Natural killer cell (primary cell): Measurements from ENCODE around the gene TBCK. TPM values are rescaled to one million over a fixed set of nuclear protein-coding genes. Genes with fewer than 3 reads are reported as not detected.

Experiments
- ATAC-seq, 3 donors: fragments of 150-1000 bp in 2 of 3; fragments of 200-7000 bp in 1 of 3; cut with Tn5 transposase; 1 replicate in 1 of 3; 2 replicates in 2 of 3; pipeline ENCODE4 v1.10.0; 2021; ENCODE audit warnings: mild to moderate bottlenecking in 2 of 3, moderate library complexity in 2 of 3
- DNase-seq, 2 donors: peaks; one replicate each; pipeline versions ENCODE4 v3.0.0 to v3.0.0-alpha.2; 2013 to 2021; ENCODE audit warnings: mixed read lengths in 1 of 2
- H3K27ac ChIP-seq: one replicate; pipeline ENCODE4 v1.5.1; 2013; ENCODE audit warnings: mild to moderate bottlenecking, low read length
- H3K27me3 ChIP-seq: one replicate; pipeline ENCODE4 v1.6.1; 2013; ENCODE audit warnings: low read length; ENCODE audit not compliant: control insufficient read depth, insufficient read depth
- H3K36me3 ChIP-seq: one replicate; pipeline ENCODE4 v1.6.1; 2013; ENCODE audit warnings: low read length; ENCODE audit not compliant: control insufficient read depth, insufficient read depth
- H3K4me1 ChIP-seq: one replicate; pipeline ENCODE4 v1.6.1; 2013; ENCODE audit warnings: low read length; ENCODE audit not compliant: control insufficient read depth, insufficient read depth
- H3K4me3 ChIP-seq: one replicate; pipeline ENCODE4 v1.5.1; 2013; ENCODE audit warnings: low read length
- H3K9me3 ChIP-seq: one replicate; pipeline ENCODE4 v1.6.1; 2013; ENCODE audit warnings: low read length; ENCODE audit not compliant: control insufficient read depth, insufficient read depth
- H3K27ac Mint-ChIP-seq, 2 donors: one replicate each; pipeline ENCODE4 v1.8.0; 2022; ENCODE audit warnings: mild to moderate bottlenecking in 2 of 2, mixed read lengths in 2 of 2, moderate library complexity in 1 of 2
- H3K27me3 Mint-ChIP-seq, 2 donors: one replicate each; pipeline ENCODE4 v1.8.0; 2022; ENCODE audit warnings: low read depth in 2 of 2, mixed read lengths in 2 of 2
- H3K36me3 Mint-ChIP-seq: one replicate; pipeline ENCODE4 v1.8.0; 2022; ENCODE audit warnings: mixed read lengths
- H3K4me1 Mint-ChIP-seq, 2 donors: one replicate each; pipeline ENCODE4 v1.8.0; 2022; ENCODE audit warnings: mixed read lengths in 2 of 2
- H3K4me3 Mint-ChIP-seq: one replicate; pipeline ENCODE4 v1.8.0; 2022; ENCODE audit warnings: mild to moderate bottlenecking, moderate library complexity, mixed read lengths
- H3K9me3 Mint-ChIP-seq, 2 donors: one replicate each; pipeline ENCODE4 v1.8.0; 2022; ENCODE audit warnings: mixed read lengths in 2 of 2
- CTCF ChIP-seq: fragments of 200-600 bp; IDR thresholded peaks from one replicate; pipeline ENCODE4 v1.8.0; 2022; ENCODE audit warnings: antibody characterized with exemption
- WGBS: methylation state at CpG from one replicate; pipeline ENCODE4 v1.1.7; 2013; ENCODE audit warnings: missing lambda C conversion rate; ENCODE audit not compliant: insufficient coverage; 5-methylcytosine and 5-hydroxymethylcytosine counted together
- intact Hi-C: fragments of 100-400 bp; cut with micrococcal nuclease; formaldehyde crosslinking; loops from one replicate; pipeline ENCODE4 v1.14.2; 2022
- total RNA-seq, 4 donors: library from RNA; stranded (reverse); fragments of 120-200 nt in 1 of 4; gene quantifications; one replicate each; pipeline versions ENCODE4 v1.2.3 to v1.2.4, GENCODE V29; 2013 to 2022

TBCK gene
- total RNA-seq, 3 donors from 2014 or later (not counting 1 experiment from before 2014, with no cell fraction given), result 49.5 to 78.5 (median 54.2) TPM

- Mint-ChIP-seq H3K27me3 (peaks cover 0 to 3% of the 10 kb centered on the region in 2 donors), H3K4me3 (no peak overlapping the region), H3K27ac (no peak overlapping the region), H3K9me3 (no peaks in the 10 kb centered on the region), H3K36me3 (no peaks in the 10 kb centered on the region), H3K4me1 (no peaks in the 10 kb centered on the region)
- intact Hi-C loops, result no loop called here
- TF ChIP-seq CTCF, result no peak
- Histone ChIP-seq H3K4me3 (no peak overlapping the region), H3K36me3 (no peaks in the 10 kb centered on the region), H3K27me3 (no peaks in the 10 kb centered on the region), H3K4me1 (no peaks in the 10 kb centered on the region), H3K27ac (no peak overlapping the region), H3K9me3 (peaks cover 2% of the 10 kb centered on the region)
- ATAC-seq, result no peak
- no peak for DNase-seq
- WGBS, result 38% methylated on average over 1 of the region's 2 CpGs
Observed at GRCh38 chr4:106038012-106038411, 278.0 kb downstream of the TBCK start.

GRCh38 chr4:106036848-106037247 lies 279.2 kb downstream of the TBCK start:
- Histone ChIP-seq H3K4me1 (no peaks in the 10 kb centered on the region), H3K27me3 (no peaks in the 10 kb centered on the region), H3K9me3 (peaks cover 10% of the 10 kb centered on the region), H3K27ac (no peak overlapping the region), H3K36me3 (no peaks in the 10 kb centered on the region), H3K4me3 (no peak overlapping the region)
- Mint-ChIP-seq H3K9me3 (peaks cover 0 to 2% of the 10 kb centered on the region in 2 donors), H3K4me1 (no peaks in the 10 kb centered on the region), H3K27me3 (peaks cover 0 to 3% of the 10 kb centered on the region in 2 donors), H3K4me3 (no peak overlapping the region), H3K27ac (no peak overlapping the region), H3K36me3 (no peaks in the 10 kb centered on the region)
- ATAC-seq (no peak), DNase-seq (no peak)
- intact Hi-C loops, result no loop called here
- WGBS, result 32% methylated on average over 1 of the region's 2 CpGs
- no peak for TF ChIP-seq CTCF

- Histone ChIP-seq H3K27ac (no peak overlapping the region), H3K27me3 (no peaks in the 10 kb centered on the region), H3K9me3 (peaks cover 10% of the 10 kb centered on the region), H3K4me3 (no peak overlapping the region), H3K36me3 (no peaks in the 10 kb centered on the region), H3K4me1 (no peaks in the 10 kb centered on the region)
- ATAC-seq (no peak), DNase-seq (no peak)
- intact Hi-C loops, result no loop called here
- Mint-ChIP-seq H3K4me3 (no peak overlapping the region), H3K27ac (no peak overlapping the region), H3K27me3 (peaks cover 0 to 3% of the 10 kb centered on the region in 2 donors), H3K9me3 (peaks cover 0 to 7% of the 10 kb centered on the region in 2 donors), H3K4me1 (no peaks in the 10 kb centered on the region), H3K36me3 (no peaks in the 10 kb centered on the region)
- TF ChIP-seq CTCF, result no peak
- WGBS, result 72% methylated on average over 2 of the region's 3 CpGs
Observed at GRCh38 chr4:106036334-106036733, 279.7 kb downstream of the TBCK start.

GRCh38 chr4:106035204-106035603 lies 280.8 kb downstream of the TBCK start:
- H3K27me3 Mint-ChIP-seq, result peaks cover 0 to 3% of the 10 kb centered on the region in 2 donors
- intact Hi-C loops, result no loop called here
- no peak overlapping the region for H3K4me3 Mint-ChIP-seq
- Histone ChIP-seq H3K27ac (no peak overlapping the region), H3K27me3 (no peaks in the 10 kb centered on the region), H3K4me3 (no peak overlapping the region), H3K4me1 (no peaks in the 10 kb centered on the region), H3K36me3 (no peaks in the 10 kb centered on the region), H3K9me3 (peaks cover 10% of the 10 kb centered on the region)
- no peaks in the 10 kb centered on the region for H3K4me1 Mint-ChIP-seq
- TF ChIP-seq CTCF, result no peak
- H3K27ac Mint-ChIP-seq, result no peak overlapping the region
- 94% methylated on average over 1 of the region's 1 CpG for WGBS
- H3K9me3 Mint-ChIP-seq, result peaks cover under 1 to 9% of the 10 kb centered on the region in 2 donors
- DNase-seq (no peak), ATAC-seq (no peak)
- H3K36me3 Mint-ChIP-seq, result no peaks in the 10 kb centered on the region
